ENCODE results near the gene FOXF2.

DNA sequence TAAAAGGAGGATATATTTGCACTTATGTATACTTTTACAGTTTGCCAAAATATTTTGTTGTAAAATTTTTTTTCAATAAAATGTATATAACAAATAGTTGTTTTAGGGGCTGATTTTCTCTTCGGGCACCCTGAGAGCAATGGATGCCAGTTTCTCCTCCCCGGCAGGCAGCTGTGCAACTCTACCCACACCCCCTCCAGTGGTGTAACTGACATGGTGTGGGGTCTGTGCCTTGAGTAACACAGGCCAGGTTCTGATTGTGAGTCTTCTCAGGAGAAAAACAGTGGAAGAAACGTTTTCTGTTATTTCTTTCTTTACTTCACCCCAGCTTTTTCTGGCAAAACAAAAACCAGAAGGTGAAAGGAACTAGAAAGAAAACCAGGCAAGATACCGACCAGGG, 6.1 kb downstream of the FOXF2 start:
- TF ChIP-seq, protein P1, sequence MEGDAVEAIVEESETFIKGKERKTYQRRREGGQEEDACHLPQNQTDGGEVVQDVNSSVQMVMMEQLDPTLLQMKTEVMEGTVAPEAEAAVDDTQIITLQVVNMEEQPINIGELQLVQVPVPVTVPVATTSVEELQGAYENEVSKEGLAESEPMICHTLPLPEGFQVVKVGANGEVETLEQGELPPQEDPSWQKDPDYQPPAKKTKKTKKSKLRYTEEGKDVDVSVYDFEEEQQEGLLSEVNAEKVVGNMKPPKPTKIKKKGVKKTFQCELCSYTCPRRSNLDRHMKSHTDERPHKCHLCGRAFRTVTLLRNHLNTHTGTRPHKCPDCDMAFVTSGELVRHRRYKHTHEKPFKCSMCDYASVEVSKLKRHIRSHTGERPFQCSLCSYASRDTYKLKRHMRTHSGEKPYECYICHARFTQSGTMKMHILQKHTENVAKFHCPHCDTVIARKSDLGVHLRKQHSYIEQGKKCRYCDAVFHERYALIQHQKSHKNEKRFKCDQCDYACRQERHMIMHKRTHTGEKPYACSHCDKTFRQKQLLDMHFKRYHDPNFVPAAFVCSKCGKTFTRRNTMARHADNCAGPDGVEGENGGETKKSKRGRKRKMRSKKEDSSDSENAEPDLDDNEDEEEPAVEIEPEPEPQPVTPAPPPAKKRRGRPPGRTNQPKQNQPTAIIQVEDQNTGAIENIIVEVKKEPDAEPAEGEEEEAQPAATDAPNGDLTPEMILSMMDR (IDR thresholded peaks at IDR 0.05), result no peak
- TF ChIP-seq ZFX (IDR thresholded peaks at IDR 0.05; ENCODE audit: borderline replicate concordance), result no peak
